ENCODE measurements around the gene NLRP1. TPM values are rescaled to one million over a fixed set of nuclear protein-coding genes. Genes with fewer than 3 reads are reported as not detected.

NLRP1 gene
- total RNA-seq, 2 donors from 2014 or later, result 62.7 to 73.2 TPM

GRCh38 chr17:5615476-5615875 lies 31.2 kb upstream of the NLRP1 start:
- Histone ChIP-seq H3K27me3 (replicated peaks; ENCODE audit: insufficient read depth) (no peaks in the 10 kb centered on the region), H3K4me3 (no peak overlapping the region), H3K27ac (no peak overlapping the region), H3K4me1 (ENCODE audit: control insufficient read depth in 1 of 2, low read depth in 2 of 2) (no peaks in the 10 kb centered on the region), H3K9me3 (no peaks in the 10 kb centered on the region), H3K36me3 (no peaks in the 10 kb centered on the region)
- no peak for TF ChIP-seq CTCF (IDR thresholded peaks at IDR 0.05)
- ATAC-seq (ENCODE audit: insufficient number of reproducible peaks, low FRiP score, low read depth) (no peak), DNase-seq (ENCODE audit: low spot score) (no peak)

DNA sequence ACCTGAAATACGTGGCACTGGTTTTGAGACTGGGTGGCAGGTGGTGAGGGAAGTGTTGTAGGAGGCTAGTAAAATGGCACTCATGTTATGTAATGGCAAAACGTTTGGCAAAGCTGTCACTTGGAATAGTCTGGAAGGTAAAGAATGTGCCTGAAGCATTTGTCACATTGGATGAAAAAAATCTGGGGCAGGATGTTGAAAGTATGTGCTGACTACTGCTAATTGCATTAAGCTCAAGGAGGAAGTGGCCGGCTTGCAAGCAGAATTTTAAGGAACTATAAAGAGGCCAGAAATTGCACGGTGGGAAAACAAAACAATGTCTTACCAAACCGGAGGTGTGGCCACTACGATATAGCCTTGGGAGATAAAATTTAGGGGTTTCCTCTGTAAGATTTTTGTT lies 26.6 kb upstream of the NLRP1 start:
- no peaks in the 10 kb centered on the region for H3K27me3 ChIP-seq (replicated peaks; ENCODE audit: insufficient read depth)
- no peak for DNase-seq (ENCODE audit: low spot score)
- H3K4me3 ChIP-seq, result no peak overlapping the region
- H3K4me1 ChIP-seq (ENCODE audit: control insufficient read depth in 1 of 2, low read depth in 2 of 2), result no peaks in the 10 kb centered on the region
- ATAC-seq (ENCODE audit: insufficient number of reproducible peaks, low FRiP score, low read depth), result no peak
- TF ChIP-seq CTCF (IDR thresholded peaks at IDR 0.05), result no peak
- H3K36me3 ChIP-seq, result no peaks in the 10 kb centered on the region
- no peaks in the 10 kb centered on the region for H3K9me3 ChIP-seq
- H3K27ac ChIP-seq, result no peak overlapping the region

DNA sequence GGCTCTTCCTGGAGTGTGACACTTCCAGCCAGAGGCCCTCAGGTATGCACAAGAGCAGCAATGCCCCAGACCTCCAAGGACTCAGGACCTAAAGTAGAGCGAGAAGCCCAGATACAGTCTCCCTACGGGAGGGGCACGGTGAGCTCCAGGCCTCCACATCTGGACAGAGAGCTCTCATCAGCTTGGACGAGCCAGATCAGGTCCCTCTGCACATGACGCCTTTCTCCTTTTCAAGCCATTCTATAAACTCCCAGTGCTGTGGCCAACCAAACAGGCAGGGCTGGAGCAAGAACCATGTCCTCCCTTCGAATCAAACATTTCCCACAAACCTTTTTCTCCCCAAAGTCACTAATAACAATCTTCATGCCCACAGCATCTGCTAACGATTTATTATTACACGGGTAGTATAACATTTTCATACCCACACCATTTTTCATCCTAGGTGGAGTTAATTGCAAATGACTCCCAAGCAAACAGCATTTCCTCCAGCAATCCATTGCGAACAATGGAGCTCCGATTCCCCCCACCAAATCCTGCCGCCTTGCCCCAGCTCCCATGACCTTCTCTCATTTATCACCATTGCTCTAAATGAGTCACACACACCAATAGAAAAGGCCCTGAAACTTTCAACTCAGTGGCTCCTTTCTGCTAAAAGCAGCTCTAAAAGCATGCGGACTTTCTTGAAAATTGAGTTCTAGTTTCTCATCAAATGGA lies 24.2 kb upstream of the NLRP1 start:
- Histone ChIP-seq H3K27ac (no peak overlapping the region), H3K36me3 (no peaks in the 10 kb centered on the region), H3K4me1 (ENCODE audit: control insufficient read depth in 1 of 2, low read depth in 2 of 2) (no peaks in the 10 kb centered on the region), H3K4me3 (no peak overlapping the region), H3K27me3 (replicated peaks; ENCODE audit: insufficient read depth) (no peaks in the 10 kb centered on the region), H3K9me3 (no peaks in the 10 kb centered on the region)
- ATAC-seq (ENCODE audit: insufficient number of reproducible peaks, low FRiP score, low read depth) (no peak), DNase-seq (ENCODE audit: low spot score) (no peak)
- no peak for TF ChIP-seq CTCF (IDR thresholded peaks at IDR 0.05)

GRCh38 chr17:5607946-5608345 lies 23.6 kb upstream of the NLRP1 start:
- H3K27me3 ChIP-seq (replicated peaks; ENCODE audit: insufficient read depth), result no peaks in the 10 kb centered on the region
- ATAC-seq (ENCODE audit: insufficient number of reproducible peaks, low FRiP score, low read depth) (no peak), DNase-seq (ENCODE audit: low spot score) (no peak)

DNA sequence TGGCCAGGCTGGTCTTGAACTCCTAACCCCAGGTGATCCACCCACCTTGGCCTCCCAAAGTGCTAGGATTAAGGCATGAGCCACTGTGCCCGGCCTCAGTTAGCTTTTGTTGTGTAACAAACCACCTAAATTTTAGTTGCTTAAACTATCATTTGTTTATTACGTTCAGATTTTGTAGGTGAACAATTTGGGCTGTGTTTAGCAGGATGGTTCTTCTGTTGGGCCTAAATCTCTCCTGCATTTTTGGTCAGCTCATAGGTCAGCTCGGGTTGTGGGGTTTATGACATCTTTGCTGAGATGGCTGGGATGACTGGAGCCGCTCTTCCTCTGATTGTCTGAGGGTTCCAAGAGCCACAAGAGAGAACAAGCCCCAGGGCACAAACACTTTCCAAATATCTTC lies 21.1 kb upstream of the NLRP1 start:
- no peaks in the 10 kb centered on the region for H3K4me1 ChIP-seq (ENCODE audit: control insufficient read depth in 1 of 2, low read depth in 2 of 2)
- no peak for TF ChIP-seq CTCF (IDR thresholded peaks at IDR 0.05)
- no peaks in the 10 kb centered on the region for H3K27me3 ChIP-seq (replicated peaks; ENCODE audit: insufficient read depth)

More at GRCh38 chr17:5607946-5608345, 23.6 kb upstream of the NLRP1 start:
- no peak for TF ChIP-seq CTCF (IDR thresholded peaks at IDR 0.05)
- H3K4me3 ChIP-seq, result no peak overlapping the region
- no peaks in the 10 kb centered on the region for H3K9me3 ChIP-seq
- H3K36me3 ChIP-seq, result no peaks in the 10 kb centered on the region
- no peak overlapping the region for H3K27ac ChIP-seq
- H3K4me1 ChIP-seq (ENCODE audit: control insufficient read depth in 1 of 2, low read depth in 2 of 2), result no peaks in the 10 kb centered on the region

More for the DNA sequence above, 21.1 kb upstream of the NLRP1 start:
- Histone ChIP-seq H3K9me3 (no peaks in the 10 kb centered on the region), H3K27ac (no peak overlapping the region), H3K4me3 (no peak overlapping the region), H3K36me3 (no peaks in the 10 kb centered on the region)
- DNase-seq (ENCODE audit: low spot score) (no peak), ATAC-seq (ENCODE audit: insufficient number of reproducible peaks, low FRiP score, low read depth) (no peak)

Measured in thoracic aorta (tissue), 2 donors.